Measurements from ENCODE around the gene KIF12.
A peak's percentile ranks its signal among the peaks of the same experiment; 100 is the strongest.
"Not testable (repeated sequence)": the region's sequence is repeated elsewhere in the genome, so short reads cannot be mapped to it uniquely, and the experiment has no call there.

KIF12 gene

GRCh38 chr9:114084282-114085073 lies 14.6 kb downstream of the KIF12 start:
- DNase-seq (ENCODE audit: low spot score) = no peak
- Histone ChIP-seq H3K27ac (no peak overlapping the region), H3K4me3 (no peak overlapping the region)
- TF ChIP-seq CTCF (IDR thresholded peaks at IDR 0.05) = no peak

GRCh38 chr9:114083666-114084065 lies 15.4 kb downstream of the KIF12 start:
- no peak for TF ChIP-seq CTCF (IDR thresholded peaks at IDR 0.05)
- Histone ChIP-seq H3K4me3 (no peak overlapping the region), H3K27ac (no peak overlapping the region)
- DNase-seq (ENCODE audit: low spot score) = no peak

- H3K4me3 ChIP-seq; H3K27ac ChIP-seq; DNase-seq (ENCODE audit: low spot score): not testable (repeated sequence)
Observed at GRCh38 chr9:114082763-114083412, 16.2 kb downstream of the KIF12 start.

- Histone ChIP-seq H3K4me3 (no peak overlapping the region), H3K27ac (no peak overlapping the region)
- peak; percentile 86 for TF ChIP-seq CTCF (IDR thresholded peaks at IDR 0.05)
- peak; percentile 87 for DNase-seq (ENCODE audit: low spot score)
Observed at GRCh38 chr9:114082017-114082762, 16.9 kb downstream of the KIF12 start.

GRCh38 chr9:114081441-114082016 lies 17.6 kb downstream of the KIF12 start:
- DNase-seq (ENCODE audit: low spot score) = no peak
- H3K4me3 ChIP-seq = no peak overlapping the region
- H3K27ac ChIP-seq = no peak overlapping the region
- no peak for TF ChIP-seq CTCF (IDR thresholded peaks at IDR 0.05)

GRCh38 chr9:114080773-114081440 lies 18.2 kb downstream of the KIF12 start:
- no peak overlapping the region for H3K4me3 ChIP-seq
- DNase-seq (ENCODE audit: low spot score) = no peak
- no peak overlapping the region for H3K27ac ChIP-seq
- TF ChIP-seq CTCF (IDR thresholded peaks at IDR 0.05) = no peak

All from coronary artery (tissue), 2 donors.